Mammary epithelial cell (primary cell): ENCODE results near the gene TMEM131.

Experiments
- EZH2 ChIP-seq: IDR thresholded peaks from 2 replicates; pipeline ENCODE4 v1.6.1; 2012; ENCODE audit warnings: low read length, inconsistent platforms, borderline replicate concordance
- TF ChIP-seq, protein P1 (sequence below), 2 donors: IDR thresholded peaks in 1 of 2; conservative IDR thresholded peaks in 1 of 2; 2 replicates each; pipeline ENCODE4 v1.5.1; 2011 to 2012; ENCODE audit warnings: inconsistent platforms in 2 of 2, low read length in 2 of 2, mild to moderate bottlenecking in 2 of 2, control low read depth in 1 of 2, low read depth in 1 of 2; ENCODE audit not compliant: insufficient read depth in 1 of 2; ENCODE audit errors: extremely low read depth in 1 of 2

DNA sequence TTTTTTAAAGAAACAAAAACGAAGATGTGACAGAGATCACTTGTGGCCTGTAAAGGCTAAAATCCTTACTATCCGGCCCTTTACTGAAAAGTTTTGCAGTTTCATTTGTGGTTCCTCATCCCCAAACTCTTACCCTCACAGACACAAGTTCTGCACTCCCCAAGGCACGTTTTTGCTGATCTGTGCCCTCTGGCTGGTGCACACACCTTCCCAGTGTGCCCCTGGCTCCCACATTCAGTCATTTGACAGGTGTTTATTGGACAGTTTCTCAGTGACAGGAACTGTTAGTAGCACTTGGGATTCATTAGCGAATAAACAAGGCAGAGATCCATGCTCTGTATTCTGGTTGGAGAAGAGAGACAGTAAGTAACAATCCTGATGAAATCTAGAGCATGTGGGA lies 259.6 kb downstream of the TMEM131 start:
- TF ChIP-seq, protein P1, sequence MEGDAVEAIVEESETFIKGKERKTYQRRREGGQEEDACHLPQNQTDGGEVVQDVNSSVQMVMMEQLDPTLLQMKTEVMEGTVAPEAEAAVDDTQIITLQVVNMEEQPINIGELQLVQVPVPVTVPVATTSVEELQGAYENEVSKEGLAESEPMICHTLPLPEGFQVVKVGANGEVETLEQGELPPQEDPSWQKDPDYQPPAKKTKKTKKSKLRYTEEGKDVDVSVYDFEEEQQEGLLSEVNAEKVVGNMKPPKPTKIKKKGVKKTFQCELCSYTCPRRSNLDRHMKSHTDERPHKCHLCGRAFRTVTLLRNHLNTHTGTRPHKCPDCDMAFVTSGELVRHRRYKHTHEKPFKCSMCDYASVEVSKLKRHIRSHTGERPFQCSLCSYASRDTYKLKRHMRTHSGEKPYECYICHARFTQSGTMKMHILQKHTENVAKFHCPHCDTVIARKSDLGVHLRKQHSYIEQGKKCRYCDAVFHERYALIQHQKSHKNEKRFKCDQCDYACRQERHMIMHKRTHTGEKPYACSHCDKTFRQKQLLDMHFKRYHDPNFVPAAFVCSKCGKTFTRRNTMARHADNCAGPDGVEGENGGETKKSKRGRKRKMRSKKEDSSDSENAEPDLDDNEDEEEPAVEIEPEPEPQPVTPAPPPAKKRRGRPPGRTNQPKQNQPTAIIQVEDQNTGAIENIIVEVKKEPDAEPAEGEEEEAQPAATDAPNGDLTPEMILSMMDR (conservative IDR thresholded peaks at IDR 0.05 in 1 of 2, IDR thresholded peaks at IDR 0.05 in 1 of 2; ENCODE audit: extremely low read depth in 1 of 2, insufficient read depth in 1 of 2, low read depth in 1 of 2, low read length in 2 of 2): no peak
- TF ChIP-seq EZH2: no peak
